CD14-positive monocyte (primary cell): ENCODE data around the gene COTL1. TPM values are rescaled to one million over a fixed set of nuclear protein-coding genes. Genes with fewer than 3 reads are reported as not detected.

ENCODE experiments used
- DNase-seq, 3 donors: peaks; one replicate each; pipeline ENCODE4 v3.0.0-alpha.2; 2011 to 2022
- H2AFZ ChIP-seq: 2 replicates; pipeline ENCODE4 v1.6.0; 2012; ENCODE audit warnings: mild to moderate bottlenecking, low read depth, low read length, inconsistent platforms; ENCODE audit not compliant: insufficient read depth, poor library complexity, severe bottlenecking
- H3K27ac ChIP-seq, 2 donors: 1 replicate in 1 of 2; 2 replicates in 1 of 2; pipeline ENCODE4 v1.5.1; 2012 to 2013; ENCODE audit warnings: low read length in 2 of 2, control low read depth in 1 of 2, inconsistent platforms in 1 of 2, low read depth in 1 of 2, mild to moderate bottlenecking in 1 of 2
- H3K27me3 ChIP-seq, 2 donors: one replicate each; pipeline versions ENCODE4 v1.6.0 to v1.6.1; 2011 to 2013; ENCODE audit warnings: low read length in 2 of 2; ENCODE audit not compliant: control insufficient read depth in 2 of 2, insufficient read depth in 2 of 2
- H3K36me3 ChIP-seq, 2 donors: replicated peaks in 1 of 2; 1 replicate in 1 of 2; 2 replicates in 1 of 2; pipeline versions ENCODE4 v1.5.1 to v1.6.1; 2012 to 2013; ENCODE audit warnings: low read length in 2 of 2, control low read depth in 1 of 2, inconsistent platforms in 1 of 2, mild to moderate bottlenecking in 1 of 2; ENCODE audit not compliant: insufficient read depth in 2 of 2, control insufficient read depth in 1 of 2
- H3K4me1 ChIP-seq, 2 donors: 1 replicate in 1 of 2; 2 replicates in 1 of 2; pipeline versions ENCODE4 v1.5.1 to v1.6.1; 2012 to 2013; ENCODE audit warnings: low read length in 2 of 2, control low read depth in 1 of 2, inconsistent platforms in 1 of 2, mild to moderate bottlenecking in 1 of 2, moderate library complexity in 1 of 2; ENCODE audit not compliant: insufficient read depth in 2 of 2, control insufficient read depth in 1 of 2
- H3K4me2 ChIP-seq: replicated peaks from 2 replicates; pipeline ENCODE3; 2012; ENCODE audit warnings: low read length, moderate library complexity, mild to moderate bottlenecking; ENCODE audit not compliant: poor library complexity, severe bottlenecking; ENCODE audit errors: extremely low read depth
- H3K4me3 ChIP-seq, 3 experiments: fragments of 200-600 bp in 1 of 3; sonication (generic) in 1 of 3; replicated peaks in 1 of 3; 1 replicate in 2 of 3; 2 replicates in 1 of 3; pipeline ENCODE4 v1.5.1; 2011 to 2013; ENCODE audit warnings: low read length in 3 of 3, mild to moderate bottlenecking in 3 of 3, control low read depth in 2 of 3, low read depth in 2 of 3, inconsistent platforms in 1 of 3, moderate library complexity in 1 of 3
- H3K79me2 ChIP-seq: 2 replicates; pipeline ENCODE4 v1.6.0; 2012; ENCODE audit warnings: mild to moderate bottlenecking, control low read depth, inconsistent platforms, low read length, moderate library complexity; ENCODE audit not compliant: insufficient read depth
- H3K9ac ChIP-seq: 2 replicates; pipeline ENCODE4 v1.6.0; 2017; ENCODE audit warnings: low read length, mild to moderate bottlenecking; ENCODE audit not compliant: insufficient read depth, poor library complexity, severe bottlenecking
- H3K9me3 ChIP-seq, 2 donors: replicated peaks in 1 of 2; 1 replicate in 1 of 2; 2 replicates in 1 of 2; pipeline versions ENCODE4 v1.5.1 to v1.6.1; 2012 to 2013; ENCODE audit warnings: low read length in 2 of 2, control low read depth in 1 of 2; ENCODE audit not compliant: control insufficient read depth in 1 of 2, insufficient read depth in 1 of 2
- H4K20me1 ChIP-seq: 2 replicates; pipeline ENCODE4 v1.6.0; 2012; ENCODE audit warnings: mild to moderate bottlenecking, low read length, control low read depth, moderate library complexity; ENCODE audit not compliant: insufficient read depth
- H3K27ac Mint-ChIP-seq, 7 donors: one replicate each; pipeline ENCODE4 v1.8.0; 2020; ENCODE audit warnings: mild to moderate bottlenecking in 7 of 7, mixed read lengths in 7 of 7, moderate library complexity in 6 of 7, inconsistent platforms in 2 of 7
- H3K27me3 Mint-ChIP-seq, 3 donors: one replicate each; pipeline ENCODE4 v1.8.0; 2021 to 2022; ENCODE audit warnings: low read depth in 3 of 3, mild to moderate bottlenecking in 3 of 3, mixed read lengths in 3 of 3, moderate library complexity in 3 of 3, inconsistent platforms in 1 of 3
- H3K36me3 Mint-ChIP-seq, 2 donors: one replicate each; pipeline ENCODE4 v1.8.0; 2020; ENCODE audit warnings: mixed read lengths in 2 of 2, inconsistent platforms in 1 of 2, mild to moderate bottlenecking in 1 of 2
- H3K4me1 Mint-ChIP-seq: one replicate; pipeline ENCODE4 v1.8.0; 2020; ENCODE audit warnings: mild to moderate bottlenecking, mixed read lengths
- H3K4me3 Mint-ChIP-seq, 2 donors: one replicate each; pipeline ENCODE4 v1.8.0; 2020; ENCODE audit warnings: mild to moderate bottlenecking in 2 of 2, mixed read lengths in 2 of 2, moderate library complexity in 1 of 2
- H3K9me3 Mint-ChIP-seq, 7 donors: one replicate each; pipeline ENCODE4 v1.8.0; 2020 to 2022; ENCODE audit warnings: mixed read lengths in 7 of 7, mild to moderate bottlenecking in 6 of 7, moderate library complexity in 6 of 7, inconsistent platforms in 2 of 7
- WGBS: methylation state at CpG from one replicate; pipeline ENCODE4 v1.1.5; 2013; ENCODE audit warnings: missing lambda C conversion rate; ENCODE audit not compliant: insufficient coverage; 5-methylcytosine and 5-hydroxymethylcytosine counted together
- intact Hi-C, 2 donors: fragments of 100-400 bp; cut with micrococcal nuclease; formaldehyde crosslinking; loops; one replicate each; pipeline versions ENCODE4 v1.15.0 to v1.15.1; 2023
- polyA plus RNA-seq, 3 donors: library from polyadenylated mRNA; depleted of rRNA in 1 of 3; unstranded in 2 of 3; stranded (reverse) in 1 of 3; fragments of 300-500 nt in 2 of 3; fragments of >200 nt in 1 of 3; fragmentation: Illumina TruSeq in 2 of 3; gene quantifications; 1 replicate in 2 of 3; 2 replicates in 1 of 3; pipeline ENCODE4 v1.2.3, GENCODE V29; 2012 to 2021
- TF ChIP-seq, protein P1 (sequence below): fragments of 200-600 bp; IDR thresholded peaks from one replicate; pipeline ENCODE4 v1.8.0; 2022; ENCODE audit warnings: antibody characterized with exemption, mild to moderate bottlenecking

Gene COTL1
- polyA plus RNA-seq, 3 donors: 648 to 1,843 (median 1,643) TPM

DNA sequence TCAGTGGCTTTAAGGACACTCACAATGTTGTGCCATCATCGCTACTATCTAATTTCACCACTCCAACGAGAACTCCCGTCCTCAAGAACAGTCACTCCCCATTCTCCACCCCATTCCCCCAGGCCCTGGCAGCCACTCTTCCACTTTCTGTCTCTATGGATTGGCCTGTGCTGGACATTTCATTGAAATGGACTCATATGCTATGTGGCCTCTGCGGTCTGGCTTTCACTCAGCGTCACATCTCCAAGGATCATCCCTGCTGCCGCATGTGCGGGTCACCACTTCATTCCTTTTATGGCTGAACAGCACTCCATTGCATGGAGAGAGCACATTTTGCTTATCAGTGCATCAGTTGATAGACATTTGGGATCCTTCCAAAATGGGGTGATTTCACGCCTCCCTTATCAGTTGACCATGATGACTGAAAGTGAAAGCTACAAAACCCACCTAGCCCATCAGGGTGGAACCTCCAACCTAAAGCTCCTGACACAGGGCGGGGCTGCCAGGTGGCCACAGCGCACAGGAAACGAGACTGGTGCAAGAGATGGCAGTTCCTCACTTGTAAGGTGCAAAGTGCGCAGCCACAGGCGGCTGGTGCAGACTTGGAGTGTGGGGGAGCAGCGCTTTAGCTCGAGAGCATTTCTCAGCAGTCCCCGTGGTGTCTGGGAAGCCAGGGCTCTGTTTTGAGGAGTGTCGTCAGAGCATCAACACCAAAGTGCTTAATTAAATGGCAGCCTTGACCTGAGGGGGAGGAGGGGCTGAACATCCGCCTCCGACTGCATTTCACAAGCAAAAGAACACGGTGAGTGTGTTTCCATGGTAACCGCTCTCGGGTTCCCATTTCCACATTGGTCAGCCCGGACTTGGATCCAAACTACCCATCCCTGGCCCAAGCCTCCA, 23.8 kb downstream of the COTL1 start:
- Histone ChIP-seq H3K4me3 (peak overlapping the region in 1 of 3 experiments; percentile 21), H3K9me3 (no peaks in the 10 kb centered on the region), H4K20me1 (peaks cover 87% of the 10 kb centered on the region), H3K27ac (peak overlapping the region; percentile 55 to 99), H3K79me2 (peaks cover 99% of the 10 kb centered on the region), H3K4me1 (peaks cover 53 to 55% of the 10 kb centered on the region in 2 donors), H3K27me3 (no peaks in the 10 kb centered on the region), H3K4me2 (peak overlapping the region; percentile 25), H3K9ac (no peak overlapping the region), H3K36me3 (peaks cover 52 to 73% of the 10 kb centered on the region in 2 donors), H2AFZ (no peak overlapping the region)
- Mint-ChIP-seq H3K36me3 (peaks cover 73 to 86% of the 10 kb centered on the region in 2 donors), H3K4me3 (peak overlapping the region in 1 of 2 donors; percentile 50), H3K27ac (peak overlapping the region; percentile 88 to 100 (median 92)), H3K9me3 (peaks cover 0 to 3% (median 0%) of the 10 kb centered on the region in 7 donors), H3K27me3 (peaks cover 0 to 7% (median 0%) of the 10 kb centered on the region in 3 donors), H3K4me1 (peaks cover 53% of the 10 kb centered on the region)
- intact Hi-C loops: loop anchor here in 1 of 2 donors (10.0 kb wide), 1 partner anchor 391 kb away; no protein-coding TSS in a partner anchor
- peak; percentile 65 to 81 (median 77) for DNase-seq
- WGBS: 74% methylated on average over 16 of the region's 23 CpGs
- TF ChIP-seq, protein P1, sequence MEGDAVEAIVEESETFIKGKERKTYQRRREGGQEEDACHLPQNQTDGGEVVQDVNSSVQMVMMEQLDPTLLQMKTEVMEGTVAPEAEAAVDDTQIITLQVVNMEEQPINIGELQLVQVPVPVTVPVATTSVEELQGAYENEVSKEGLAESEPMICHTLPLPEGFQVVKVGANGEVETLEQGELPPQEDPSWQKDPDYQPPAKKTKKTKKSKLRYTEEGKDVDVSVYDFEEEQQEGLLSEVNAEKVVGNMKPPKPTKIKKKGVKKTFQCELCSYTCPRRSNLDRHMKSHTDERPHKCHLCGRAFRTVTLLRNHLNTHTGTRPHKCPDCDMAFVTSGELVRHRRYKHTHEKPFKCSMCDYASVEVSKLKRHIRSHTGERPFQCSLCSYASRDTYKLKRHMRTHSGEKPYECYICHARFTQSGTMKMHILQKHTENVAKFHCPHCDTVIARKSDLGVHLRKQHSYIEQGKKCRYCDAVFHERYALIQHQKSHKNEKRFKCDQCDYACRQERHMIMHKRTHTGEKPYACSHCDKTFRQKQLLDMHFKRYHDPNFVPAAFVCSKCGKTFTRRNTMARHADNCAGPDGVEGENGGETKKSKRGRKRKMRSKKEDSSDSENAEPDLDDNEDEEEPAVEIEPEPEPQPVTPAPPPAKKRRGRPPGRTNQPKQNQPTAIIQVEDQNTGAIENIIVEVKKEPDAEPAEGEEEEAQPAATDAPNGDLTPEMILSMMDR: no peak

DNA sequence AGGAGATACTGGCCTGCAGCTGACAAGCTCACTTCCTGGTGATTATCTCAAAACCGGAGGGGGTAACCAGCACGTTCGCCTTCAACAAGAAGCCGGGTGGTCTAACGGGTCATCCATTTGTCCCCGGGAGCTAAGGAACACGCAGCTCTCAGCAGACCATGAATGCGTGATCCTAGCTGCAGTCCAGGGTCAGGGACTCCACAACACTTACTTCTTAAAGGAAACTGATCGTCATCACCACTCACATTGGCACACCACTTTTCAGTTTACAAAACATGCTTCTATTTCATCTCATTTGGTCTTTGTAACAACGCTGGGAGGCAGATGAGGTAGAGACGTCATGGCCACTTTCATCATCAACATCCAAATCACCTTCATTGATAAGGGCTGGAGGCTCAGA, 25.2 kb downstream of the COTL1 start:
- intact Hi-C loops: loop anchor here in 1 of 2 donors (10.0 kb wide), 1 partner anchor 392 kb away; no protein-coding TSS in a partner anchor
- peak overlapping the region; percentile 36 to 55 for H3K27ac ChIP-seq

More for the DNA sequence above, 25.2 kb downstream of the COTL1 start:
- no peak overlapping the region for H3K4me2 ChIP-seq
- H3K4me1 ChIP-seq: peaks cover 42 to 43% of the 10 kb centered on the region in 2 donors
- Mint-ChIP-seq H3K36me3 (peaks cover 75 to 91% of the 10 kb centered on the region in 2 donors), H3K4me3 (no peak overlapping the region), H3K9me3 (peaks cover 0 to 3% (median 0%) of the 10 kb centered on the region in 7 donors), H3K27ac (peak overlapping the region; percentile 1 to 100 (median 68)), H3K4me1 (peaks cover 49% of the 10 kb centered on the region), H3K27me3 (peaks cover 0 to 7% (median 0%) of the 10 kb centered on the region in 3 donors)
- TF ChIP-seq, protein P1: no peak
- H3K27me3 ChIP-seq: no peaks in the 10 kb centered on the region
- no peak overlapping the region for H3K9ac ChIP-seq
- no peak overlapping the region for H3K4me3 ChIP-seq
- peaks cover 65 to 83% of the 10 kb centered on the region in 2 donors for H3K36me3 ChIP-seq
- H4K20me1 ChIP-seq: peaks cover 100% of the 10 kb centered on the region
- H2AFZ ChIP-seq: no peak overlapping the region
- H3K79me2 ChIP-seq: peaks cover 100% of the 10 kb centered on the region
- WGBS: 93% methylated on average over 8 of the region's 11 CpGs
- H3K9me3 ChIP-seq: no peaks in the 10 kb centered on the region
- no peak for DNase-seq
